H9 (cell line): ENCODE results near the gene ANGEL1. TPM values are rescaled to one million over a fixed set of nuclear protein-coding genes. Genes with fewer than 3 reads are reported as not detected.

Experiments used
- DNase-seq: peaks from one replicate; pipeline ENCODE4 v3.0.0-alpha.2; 2017
- H2AFZ ChIP-seq: one replicate; pipeline ENCODE4 v1.6.1; 2013; ENCODE audit warnings: mild to moderate bottlenecking, low read length, control low read depth, moderate library complexity
- H2AK5ac ChIP-seq: 2 replicates; pipeline ENCODE4 v1.6.1; 2013; ENCODE audit warnings: low read length, control low read depth, mixed read lengths; ENCODE audit not compliant: insufficient read length
- H2BK120ac ChIP-seq: one replicate; pipeline ENCODE4 v1.6.1; 2013; ENCODE audit warnings: low read depth, mild to moderate bottlenecking, low read length, control low read depth, inconsistent platforms; ENCODE audit not compliant: poor library complexity, severe bottlenecking
- H2BK12ac ChIP-seq: 2 replicates; pipeline ENCODE4 v1.6.1; 2013; ENCODE audit warnings: low read length, control low read depth, mixed read lengths, low read depth; ENCODE audit not compliant: insufficient read length
- H2BK15ac ChIP-seq: 2 replicates; pipeline ENCODE4 v1.6.1; 2013; ENCODE audit warnings: low read depth, low read length, control low read depth
- H2BK20ac ChIP-seq: one replicate; pipeline ENCODE4 v1.6.1; 2013; ENCODE audit warnings: low read depth, mild to moderate bottlenecking, low read length, control low read depth, inconsistent platforms; ENCODE audit not compliant: poor library complexity, severe bottlenecking
- H2BK5ac ChIP-seq: 2 replicates; pipeline ENCODE4 v1.6.1; 2013; ENCODE audit warnings: low read length, control low read depth, mixed read lengths; ENCODE audit not compliant: insufficient read length
- H3K14ac ChIP-seq: 2 replicates; pipeline ENCODE4 v1.6.1; 2013; ENCODE audit warnings: low read length, control low read depth; ENCODE audit not compliant: insufficient read depth
- H3K18ac ChIP-seq: 2 replicates; pipeline ENCODE4 v1.6.1; 2013; ENCODE audit warnings: low read depth, mild to moderate bottlenecking, mixed read lengths, low read length, control low read depth; ENCODE audit not compliant: insufficient read length
- H3K23ac ChIP-seq: 2 replicates; pipeline ENCODE4 v1.6.1; 2013; ENCODE audit warnings: low read length, control low read depth, mixed read lengths, low read depth; ENCODE audit not compliant: insufficient read length
- H3K23me2 ChIP-seq: 2 replicates; pipeline ENCODE4 v1.6.1; 2013; ENCODE audit warnings: low read depth, mild to moderate bottlenecking, mixed read lengths, low read length, control low read depth; ENCODE audit not compliant: insufficient read length, poor library complexity, severe bottlenecking
- H3K27ac ChIP-seq: 2 replicates; pipeline ENCODE4 v1.5.1; 2013; ENCODE audit warnings: low read length, control low read depth, mixed read lengths, low read depth; ENCODE audit not compliant: insufficient read length
- H3K27me3 ChIP-seq: 2 replicates; pipeline ENCODE4 v1.6.1; 2013; ENCODE audit warnings: low read length, control low read depth, inconsistent platforms; ENCODE audit not compliant: insufficient read depth
- H3K4ac ChIP-seq: 2 replicates; pipeline ENCODE4 v1.6.1; 2013; ENCODE audit warnings: low read depth, mild to moderate bottlenecking, control low read depth, inconsistent platforms, low read length, moderate library complexity
- H3K4me1 ChIP-seq: 2 replicates; pipeline ENCODE4 v1.6.1; 2013; ENCODE audit warnings: low read length, control low read depth, inconsistent platforms; ENCODE audit not compliant: insufficient read depth
- H3K4me2 ChIP-seq: 2 replicates; pipeline ENCODE4 v1.6.1; 2013; ENCODE audit warnings: low read length, control low read depth, mixed read lengths; ENCODE audit not compliant: insufficient read length, insufficient read depth
- H3K56ac ChIP-seq: 2 replicates; pipeline ENCODE4 v1.6.1; 2013; ENCODE audit warnings: low read depth, mild to moderate bottlenecking, mixed read lengths, low read length, control low read depth; ENCODE audit not compliant: insufficient read length
- H3K79me1 ChIP-seq: 2 replicates; pipeline ENCODE4 v1.6.1; 2013; ENCODE audit warnings: low read depth, mild to moderate bottlenecking, moderate library complexity, low read length, control low read depth, inconsistent platforms; ENCODE audit not compliant: insufficient read depth, poor library complexity, severe bottlenecking
- H3K79me2 ChIP-seq: 2 replicates; pipeline ENCODE4 v1.6.1; 2013; ENCODE audit warnings: low read length, control low read depth, inconsistent platforms; ENCODE audit not compliant: insufficient read depth
- H3K9ac ChIP-seq: 2 replicates; pipeline ENCODE4 v1.6.1; 2013; ENCODE audit warnings: low read length, control low read depth, mixed read lengths; ENCODE audit not compliant: insufficient read length; ENCODE audit errors: extremely low read depth
- H3K9me3 ChIP-seq: one replicate; pipeline ENCODE4 v1.6.1; 2013; ENCODE audit warnings: low read depth, low read length, inconsistent platforms; ENCODE audit not compliant: control insufficient read depth
- H3T11ph ChIP-seq: one replicate; pipeline ENCODE4 v1.6.1; 2013; ENCODE audit warnings: mild to moderate bottlenecking, low read length, control low read depth, inconsistent platforms
- H4K20me1 ChIP-seq: one replicate; pipeline ENCODE4 v1.6.1; 2013; ENCODE audit not compliant: control insufficient read depth, insufficient read length, insufficient read depth
- H4K5ac ChIP-seq: 2 replicates; pipeline ENCODE4 v1.6.1; 2013; ENCODE audit warnings: low read depth, mild to moderate bottlenecking, mixed read lengths, low read length, control low read depth; ENCODE audit not compliant: insufficient read length
- H4K8ac ChIP-seq: replicated peaks from 2 replicates; pipeline ENCODE4 v1.6.1; 2013; ENCODE audit warnings: low read length, control low read depth, mixed read lengths, low read depth; ENCODE audit not compliant: insufficient read length
- H4K91ac ChIP-seq: 2 replicates; pipeline ENCODE4 v1.6.1; 2013; ENCODE audit warnings: low read depth, mild to moderate bottlenecking, moderate library complexity, mixed read lengths, low read length, control low read depth; ENCODE audit not compliant: insufficient read length
- H3K27ac Mint-ChIP-seq, 3 experiments: 2 replicates in 2 of 3; 3 replicates in 1 of 3; pipeline ENCODE4 v1.8.0; 2020 to 2021; ENCODE audit warnings: mixed read lengths in 3 of 3, mild to moderate bottlenecking in 1 of 3, moderate library complexity in 1 of 3
- H3K27me3 Mint-ChIP-seq: 2 replicates; pipeline ENCODE4 v1.8.0; 2021; ENCODE audit warnings: low read depth, mild to moderate bottlenecking, moderate library complexity, mixed read lengths
- H3K36me3 Mint-ChIP-seq, 3 experiments: 2 replicates in 2 of 3; 3 replicates in 1 of 3; pipeline ENCODE4 v1.8.0; 2020 to 2021; ENCODE audit warnings: low read depth in 3 of 3, mixed read lengths in 3 of 3; ENCODE audit not compliant: insufficient read depth in 1 of 3
- H3K4me1 Mint-ChIP-seq, 2 experiments: 2 replicates each; pipeline ENCODE4 v1.8.0; 2020; ENCODE audit warnings: mixed read lengths in 2 of 2
- H3K4me3 Mint-ChIP-seq, 2 experiments: 2 replicates in 1 of 2; 3 replicates in 1 of 2; pipeline ENCODE4 v1.8.0; 2020 to 2021; ENCODE audit warnings: mild to moderate bottlenecking in 2 of 2, mixed read lengths in 2 of 2, moderate library complexity in 1 of 2
- H3K9me3 Mint-ChIP-seq, 2 experiments: 2 replicates in 1 of 2; 3 replicates in 1 of 2; pipeline ENCODE4 v1.8.0; 2020; ENCODE audit warnings: mild to moderate bottlenecking in 2 of 2, mixed read lengths in 2 of 2, moderate library complexity in 1 of 2
- CTCF ChIP-seq: fragments of 200-600 bp; sonication (generic); conservative IDR thresholded peaks from 3 replicates; pipeline ENCODE4 v1.8.0; 2021; ENCODE audit warnings: antibody characterized with exemption, mild to moderate bottlenecking
- WGBS: extraction: QIAGEN DNeasy Blood & Tissue Kit; methylation state at CpG from one replicate; pipeline ENCODE4 v1.1.7; 2013; ENCODE audit warnings: missing lambda C conversion rate, low lambda C conversion rate, mixed read lengths; ENCODE audit not compliant: insufficient read length; ENCODE audit errors: extremely low coverage; 5-methylcytosine and 5-hydroxymethylcytosine counted together
- total RNA-seq: library from RNA; stranded (reverse); gene quantifications from 2 replicates; pipeline ENCODE4 v1.2.1, GENCODE V29; 2021

The ANGEL1 gene
- total RNA-seq, 1 experiment from 2014 or later, result 21.5 TPM

DNA sequence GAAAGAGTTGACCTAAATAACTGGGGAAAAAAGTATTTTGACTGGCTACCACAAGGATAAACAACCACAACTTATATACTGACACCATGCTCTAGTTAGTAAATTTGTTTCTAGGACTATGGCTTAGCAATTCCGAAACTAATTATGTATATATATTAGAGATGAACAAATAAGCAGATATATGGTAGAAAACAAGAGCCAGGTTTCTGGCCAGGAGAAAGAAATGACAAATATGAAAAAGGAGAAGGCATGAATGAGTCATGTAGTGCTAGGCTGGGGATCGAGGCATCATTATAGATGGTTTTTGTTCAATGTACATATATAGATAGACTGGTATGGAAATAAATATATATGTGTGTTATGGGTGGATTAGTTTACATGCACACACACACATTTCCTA lies 8.0 kb upstream of the ANGEL1 start:
- Histone ChIP-seq H2BK12ac (no peak overlapping the region), H3K23me2 (no peaks in the 10 kb centered on the region), H3K4me1 (no peaks in the 10 kb centered on the region), H4K5ac (no peak overlapping the region), H3T11ph (no peak overlapping the region), H3K9me3 (no peaks in the 10 kb centered on the region), H2BK15ac (no peak overlapping the region), H3K27me3 (no peaks in the 10 kb centered on the region), H3K4ac (no peak overlapping the region), H3K4me2 (no peak overlapping the region), H3K18ac (no peak overlapping the region), H4K91ac (no peak overlapping the region), H4K8ac (no peak overlapping the region), H3K14ac (no peak overlapping the region), H3K56ac (no peak overlapping the region), H3K79me2 (no peaks in the 10 kb centered on the region), H2BK5ac (no peak overlapping the region), H4K20me1 (no peaks in the 10 kb centered on the region), H2AK5ac (no peak overlapping the region), H3K23ac (no peak overlapping the region), H2AFZ (no peak overlapping the region), H2BK20ac (no peak overlapping the region), H3K27ac (no peak overlapping the region), H3K9ac (no peak overlapping the region), H2BK120ac (no peak overlapping the region), H3K79me1 (no peaks in the 10 kb centered on the region)
- Mint-ChIP-seq H3K4me1 (no peaks in the 10 kb centered on the region), H3K27ac (no peak overlapping the region), H3K27me3 (peaks cover 5% of the 10 kb centered on the region), H3K9me3 (peaks cover 6 to 11% of the 10 kb centered on the region in 2 experiments), H3K36me3 (0 out of 7 replicates have a peak, but pooled peaks cover 0 to 2% (median 0%) of the 10 kb centered on the region in 3 experiments), H3K4me3 (no peak overlapping the region)
- no peak for TF ChIP-seq CTCF
- DNase-seq, result no peak
- no CpG with 5 or more reads among the region's 2 CpGs for WGBS
